ENCODE measurements around the gene MIPEP. TPM values are rescaled to one million over a fixed set of nuclear protein-coding genes. Genes with fewer than 3 reads are reported as not detected.
A peak's percentile ranks its signal among the peaks of the same experiment; 100 is the strongest.
"Not testable (repeated sequence)": the region's sequence is repeated elsewhere in the genome, so short reads cannot be mapped to it uniquely, and the experiment has no call there.

MIPEP gene
- total RNA-seq, 1 experiment from 2014 or later: 22.5 TPM

DNA sequence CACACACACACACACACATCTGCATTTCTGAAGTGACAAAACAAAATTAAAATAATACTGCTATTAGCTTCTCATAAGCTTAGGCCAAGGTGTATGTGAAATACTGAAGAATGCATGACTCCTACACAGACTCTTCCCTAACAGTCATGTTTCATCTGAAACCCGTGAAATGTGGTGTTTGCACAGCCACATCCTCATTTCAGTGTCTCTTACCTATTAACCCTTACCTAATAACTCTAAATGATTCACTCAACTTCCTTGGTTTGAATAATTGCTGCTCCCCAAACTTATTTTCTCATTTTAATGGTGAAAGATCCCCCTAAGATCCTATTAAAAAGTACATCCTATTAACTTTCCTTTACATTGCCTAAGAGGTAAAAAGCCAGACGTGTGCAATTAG is 117.6 kb downstream of the MIPEP start:
- Histone ChIP-seq H3K27me3 (ENCODE audit: control insufficient read depth, insufficient read depth, low read length) (no peaks in the 10 kb centered on the region), H3K4me3 (ENCODE audit: insufficient read depth, low read depth, low read length) (no peak overlapping the region), H3K36me3 (replicated peaks; ENCODE audit: control insufficient read depth, insufficient read depth, low read length) (no peaks in the 10 kb centered on the region)
- DNase-seq: no peak

DNA sequence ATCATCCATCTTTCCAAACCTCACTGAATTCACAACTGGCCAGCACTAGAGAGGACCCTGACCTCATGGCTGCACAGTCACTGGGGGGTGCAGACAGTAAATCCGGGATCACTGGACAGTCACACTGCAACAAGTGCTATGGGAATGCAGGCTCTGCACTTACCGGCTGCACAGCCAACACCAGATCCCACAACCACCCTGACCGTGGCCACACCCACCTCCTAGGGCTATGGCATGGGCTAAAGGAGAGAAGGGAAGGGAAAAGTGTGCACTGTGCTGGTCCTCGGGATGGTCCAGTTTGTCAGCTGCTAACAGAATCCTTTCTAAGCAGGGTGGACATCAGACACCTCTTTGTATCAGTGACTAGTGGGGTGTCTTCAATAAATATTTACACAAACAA is 118.2 kb downstream of the MIPEP start:
- no peaks in the 10 kb centered on the region for H3K27me3 ChIP-seq (ENCODE audit: control insufficient read depth, insufficient read depth, low read length)
- no peaks in the 10 kb centered on the region for H3K36me3 ChIP-seq (replicated peaks; ENCODE audit: control insufficient read depth, insufficient read depth, low read length)
- no peak overlapping the region for H3K4me3 ChIP-seq (ENCODE audit: insufficient read depth, low read depth, low read length)
- no peak for DNase-seq

DNA sequence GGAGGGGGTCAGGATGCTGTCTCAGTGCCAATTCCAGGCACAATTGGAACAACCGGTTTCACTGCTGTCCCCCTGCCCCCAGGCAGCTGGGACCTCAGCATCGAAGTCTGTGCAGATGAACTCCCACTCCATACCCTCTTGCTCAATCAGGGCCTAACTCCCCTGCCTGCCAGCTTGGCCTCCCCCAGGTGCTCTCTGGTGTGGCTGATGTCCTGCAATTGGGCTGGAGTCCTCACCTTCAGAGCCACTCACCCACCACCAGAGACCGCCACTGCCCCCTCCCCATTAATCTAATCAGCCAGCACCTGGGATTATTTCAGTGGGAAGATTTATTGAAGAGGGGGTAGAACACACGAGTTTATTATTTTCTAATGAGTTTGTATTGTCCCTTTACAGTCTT is 118.8 kb downstream of the MIPEP start:
- no peaks in the 10 kb centered on the region for H3K27me3 ChIP-seq (ENCODE audit: control insufficient read depth, insufficient read depth, low read length)
- DNase-seq: peak; percentile 47
- H3K4me3 ChIP-seq (ENCODE audit: insufficient read depth, low read depth, low read length): no peak overlapping the region
- no peaks in the 10 kb centered on the region for H3K36me3 ChIP-seq (replicated peaks; ENCODE audit: control insufficient read depth, insufficient read depth, low read length)

DNA sequence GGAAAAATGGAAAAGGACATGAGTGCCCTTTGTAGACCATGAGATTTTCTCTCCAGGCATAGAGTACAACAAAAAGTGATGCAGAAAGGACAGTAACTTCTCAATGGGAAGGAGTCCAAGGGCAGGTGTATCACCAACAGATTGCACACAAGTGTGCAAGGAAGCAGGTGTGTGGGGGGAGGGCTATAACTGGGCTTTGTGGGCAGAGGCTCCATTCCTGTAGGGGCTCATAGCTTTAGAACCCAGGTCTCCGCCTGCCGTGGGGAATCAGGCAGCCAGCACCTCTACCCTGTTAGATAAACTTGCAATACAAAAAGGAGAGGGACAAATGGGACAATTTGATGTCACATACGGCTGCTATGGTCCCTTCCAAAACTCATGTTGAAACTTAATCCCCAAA is 119.8 kb downstream of the MIPEP start:
- Histone ChIP-seq H3K27me3 (ENCODE audit: control insufficient read depth, insufficient read depth, low read length) (no peaks in the 10 kb centered on the region), H3K36me3 (replicated peaks; ENCODE audit: control insufficient read depth, insufficient read depth, low read length) (no peaks in the 10 kb centered on the region), H3K4me3 (ENCODE audit: insufficient read depth, low read depth, low read length) (no peak overlapping the region)
- DNase-seq: no peak

DNA sequence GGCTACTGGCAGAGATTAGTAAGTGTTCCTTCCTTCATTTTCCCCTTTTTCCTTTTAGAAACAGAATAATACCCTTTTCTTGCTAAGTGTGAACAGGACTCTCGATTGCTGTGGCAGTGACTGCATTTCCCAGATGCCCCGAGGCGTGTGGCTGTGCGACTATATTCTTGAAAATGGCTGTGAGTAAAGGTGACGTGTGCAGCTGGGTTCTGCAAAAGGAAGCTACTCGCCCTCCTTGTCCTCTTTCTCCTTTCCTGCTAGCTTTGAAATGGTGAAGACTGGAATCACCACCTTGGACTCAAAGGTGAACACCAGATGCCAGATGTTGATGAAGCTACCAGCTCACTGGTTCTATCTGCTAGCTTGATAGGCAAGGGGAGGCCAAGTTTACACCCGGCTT is 121.4 kb downstream of the MIPEP start:
- H3K4me3 ChIP-seq (ENCODE audit: insufficient read depth, low read depth, low read length): no peak overlapping the region
- H3K27me3 ChIP-seq (ENCODE audit: control insufficient read depth, insufficient read depth, low read length): no peaks in the 10 kb centered on the region
- H3K36me3 ChIP-seq (replicated peaks; ENCODE audit: control insufficient read depth, insufficient read depth, low read length): no peaks in the 10 kb centered on the region
- DNase-seq: no peak

DNA sequence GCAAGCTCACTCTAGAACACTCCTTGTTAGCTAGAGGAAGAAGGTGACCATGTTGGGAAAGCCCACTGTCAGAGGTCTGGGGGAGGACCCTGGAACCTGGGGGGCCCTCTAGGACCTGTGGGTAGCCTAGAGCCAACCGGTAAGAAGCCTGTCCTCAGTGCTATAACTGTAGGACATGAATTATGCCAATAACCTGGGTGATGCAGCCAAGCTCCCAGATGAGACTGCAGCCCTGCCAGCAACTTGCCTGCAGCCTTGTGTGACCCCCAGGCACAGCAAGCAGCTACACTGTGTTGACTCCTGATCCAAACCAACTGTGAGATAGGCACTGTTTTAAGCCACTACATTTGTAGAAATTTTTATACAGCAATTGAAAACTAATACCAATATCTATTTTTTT is 122.3 kb downstream of the MIPEP start:
- H3K36me3 ChIP-seq (replicated peaks; ENCODE audit: control insufficient read depth, insufficient read depth, low read length): no peaks in the 10 kb centered on the region
- no peaks in the 10 kb centered on the region for H3K27me3 ChIP-seq (ENCODE audit: control insufficient read depth, insufficient read depth, low read length)
- no peak overlapping the region for H3K4me3 ChIP-seq (ENCODE audit: insufficient read depth, low read depth, low read length)
- no peak for DNase-seq

DNA sequence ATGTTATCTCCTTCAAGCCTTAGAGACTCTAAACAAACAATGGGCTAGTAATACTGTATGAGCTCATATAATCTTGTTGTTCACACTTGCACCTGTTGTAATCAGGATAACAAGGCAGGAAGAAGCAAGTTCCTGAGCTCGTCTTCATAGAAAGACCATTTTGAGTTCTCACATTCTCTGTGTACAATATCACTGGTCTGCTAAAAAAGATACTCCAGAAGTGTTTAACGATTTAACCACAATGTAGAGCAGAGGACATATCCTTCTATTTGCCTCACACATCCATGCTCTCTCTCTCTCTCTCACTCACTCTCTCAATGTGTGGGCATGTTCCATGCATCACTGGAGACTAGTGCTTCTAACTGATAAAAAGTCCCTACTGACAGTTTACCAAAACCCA is 122.9 kb downstream of the MIPEP start:
- Histone ChIP-seq H3K36me3 (replicated peaks; ENCODE audit: control insufficient read depth, insufficient read depth, low read length) (no peaks in the 10 kb centered on the region), H3K4me3 (ENCODE audit: insufficient read depth, low read depth, low read length) (no peak overlapping the region), H3K27me3 (ENCODE audit: control insufficient read depth, insufficient read depth, low read length) (no peaks in the 10 kb centered on the region)
- no peak for DNase-seq

DNA sequence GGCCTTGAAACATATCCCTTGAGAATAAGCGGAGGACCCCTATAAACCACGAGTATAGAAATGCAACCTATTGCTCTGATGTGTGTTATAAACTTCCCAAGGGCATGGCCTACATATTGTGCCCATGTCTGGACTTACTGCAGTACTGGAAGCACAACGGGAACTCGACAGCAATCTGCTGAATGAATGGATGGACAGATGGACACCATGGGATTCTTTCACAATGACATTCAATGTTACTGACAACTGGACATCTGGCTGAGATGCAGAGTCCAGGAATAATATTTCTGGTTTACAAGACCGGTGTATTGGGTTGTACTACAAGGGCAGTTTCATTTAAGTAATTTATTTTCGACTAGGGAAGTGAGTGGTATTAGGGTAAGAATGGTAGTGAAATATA is 123.7 kb downstream of the MIPEP start:
- Histone ChIP-seq H3K4me3 (ENCODE audit: insufficient read depth, low read depth, low read length) (no peak overlapping the region), H3K36me3 (replicated peaks; ENCODE audit: control insufficient read depth, insufficient read depth, low read length) (no peaks in the 10 kb centered on the region), H3K27me3 (ENCODE audit: control insufficient read depth, insufficient read depth, low read length) (no peaks in the 10 kb centered on the region)
- DNase-seq: no peak

DNA sequence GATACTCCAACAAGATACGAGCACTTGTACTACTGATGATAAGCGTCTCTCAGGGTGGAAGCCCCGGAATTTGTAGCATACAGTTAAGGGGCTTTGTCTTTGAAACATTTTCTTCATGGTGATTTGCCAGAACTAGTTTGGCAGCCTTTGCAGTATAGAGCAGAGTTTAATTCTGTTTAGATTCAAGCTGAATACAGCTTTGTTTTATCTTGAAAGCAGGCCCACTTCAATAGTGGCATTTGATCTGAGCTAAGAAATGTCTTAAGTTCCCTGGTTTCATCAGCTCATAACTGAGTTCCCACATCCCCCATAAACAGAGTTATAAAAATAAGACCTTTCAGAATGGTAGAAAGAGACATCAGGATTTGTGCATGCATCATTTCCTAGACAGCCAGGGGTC is 125.9 kb downstream of the MIPEP start:
- H3K27me3 ChIP-seq (ENCODE audit: control insufficient read depth, insufficient read depth, low read length): no peaks in the 10 kb centered on the region
- no peak for DNase-seq
- no peak overlapping the region for H3K4me3 ChIP-seq (ENCODE audit: insufficient read depth, low read depth, low read length)
- H3K36me3 ChIP-seq (replicated peaks; ENCODE audit: control insufficient read depth, insufficient read depth, low read length): no peaks in the 10 kb centered on the region

DNA sequence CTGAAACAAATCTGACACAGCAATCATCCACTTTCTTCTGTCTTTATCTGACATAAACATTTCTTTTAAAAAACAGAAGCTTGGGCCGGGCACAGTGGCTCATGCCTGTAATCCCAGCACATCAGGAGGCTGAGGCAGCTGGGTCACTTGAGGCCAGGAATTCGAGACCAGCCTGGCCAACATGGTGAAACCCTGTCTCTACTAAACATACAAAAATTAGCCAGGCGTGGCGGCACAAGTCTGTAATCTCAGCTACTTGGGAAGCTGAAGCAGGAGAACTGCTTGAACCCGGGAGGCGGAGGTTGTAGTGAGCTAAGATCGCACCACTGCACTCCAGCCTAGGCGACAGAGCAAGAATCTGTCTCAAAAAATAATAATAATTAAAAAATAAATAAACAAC is 127.4 kb downstream of the MIPEP start:
- not testable (repeated sequence) for H3K4me3 ChIP-seq (ENCODE audit: insufficient read depth, low read depth, low read length); DNase-seq; H3K27me3 ChIP-seq (ENCODE audit: control insufficient read depth, insufficient read depth, low read length); H3K36me3 ChIP-seq (replicated peaks; ENCODE audit: control insufficient read depth, insufficient read depth, low read length)

DNA sequence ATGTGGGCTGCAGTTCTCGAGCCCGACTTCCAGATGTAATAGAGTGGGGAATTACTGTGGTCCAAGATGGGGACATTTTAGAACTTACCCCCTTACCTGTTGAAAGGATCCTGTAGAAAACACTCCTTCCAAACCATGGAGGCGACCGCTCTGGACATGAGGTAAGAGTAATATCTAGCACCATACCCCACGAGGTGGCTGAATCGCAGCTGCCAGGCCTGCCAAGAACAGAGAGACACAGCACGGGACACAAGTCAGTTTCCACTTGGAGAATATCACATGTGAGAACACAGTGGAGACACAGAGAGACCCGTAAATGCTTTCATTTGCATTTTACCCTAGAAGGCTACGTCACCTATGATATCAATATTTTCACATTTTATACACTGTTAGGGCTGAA is 129.2 kb downstream of the MIPEP start:
- DNase-seq: no peak
- H3K36me3 ChIP-seq (replicated peaks; ENCODE audit: control insufficient read depth, insufficient read depth, low read length): no peaks in the 10 kb centered on the region
- no peak overlapping the region for H3K4me3 ChIP-seq (ENCODE audit: insufficient read depth, low read depth, low read length)
- H3K27me3 ChIP-seq (ENCODE audit: control insufficient read depth, insufficient read depth, low read length): no peaks in the 10 kb centered on the region

DNA sequence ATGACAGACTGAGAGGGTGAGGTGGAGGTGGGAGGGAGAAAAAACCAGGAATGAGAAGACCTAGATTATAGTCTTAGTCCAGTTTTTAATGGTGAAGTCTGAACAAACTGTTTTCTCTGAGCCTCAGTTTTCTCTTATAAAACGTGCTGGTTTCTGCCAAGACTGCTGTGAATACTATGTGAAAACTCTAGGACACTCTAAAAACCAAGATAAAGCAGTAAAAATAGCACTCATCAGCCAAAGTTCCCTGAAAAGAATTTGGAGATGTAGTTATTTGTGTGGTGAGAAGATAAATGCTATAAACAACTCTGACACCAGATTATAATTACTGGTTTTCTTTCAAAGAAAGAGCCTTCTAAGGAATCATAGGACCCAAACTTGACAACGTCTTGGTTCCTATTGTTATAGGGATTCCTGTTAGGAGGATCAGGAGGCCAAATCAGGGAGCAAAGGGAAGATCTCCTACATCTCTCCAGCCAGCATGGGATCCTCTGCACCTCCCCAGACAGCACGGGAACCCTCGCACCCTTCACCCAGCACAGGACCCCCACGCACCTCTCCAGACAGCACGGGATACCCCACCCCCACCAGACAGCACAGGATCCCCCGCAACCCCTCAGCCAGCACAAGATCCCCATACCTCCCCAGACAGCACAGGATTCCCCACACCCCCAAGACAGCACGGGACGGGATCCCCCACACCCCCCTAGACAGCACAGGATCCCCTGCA is 130.2 kb downstream of the MIPEP start:
- H3K36me3 ChIP-seq (replicated peaks; ENCODE audit: control insufficient read depth, insufficient read depth, low read length): no peaks in the 10 kb centered on the region
- no peak overlapping the region for H3K4me3 ChIP-seq (ENCODE audit: insufficient read depth, low read depth, low read length)
- no peak for DNase-seq
- H3K27me3 ChIP-seq (ENCODE audit: control insufficient read depth, insufficient read depth, low read length): no peaks in the 10 kb centered on the region

DNA sequence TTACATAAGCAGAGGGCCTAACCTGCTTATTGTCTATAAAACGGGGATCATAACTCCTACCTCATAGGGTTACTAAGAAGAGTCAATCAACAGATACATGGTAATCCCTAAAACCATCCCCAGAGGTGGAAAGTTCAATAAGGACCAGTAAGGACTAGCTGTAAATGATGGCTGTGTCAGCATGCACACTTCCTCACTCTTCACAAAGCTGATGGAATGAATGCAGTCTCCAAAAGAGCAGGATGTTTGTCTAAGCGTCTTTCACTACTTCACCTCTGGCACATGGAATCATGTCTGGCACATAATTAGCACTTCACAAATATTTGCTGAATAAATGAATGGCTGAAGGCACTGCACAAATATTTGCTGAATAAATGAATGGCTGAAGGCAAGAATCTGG is 134.2 kb downstream of the MIPEP start:
- Histone ChIP-seq H3K36me3 (replicated peaks; ENCODE audit: control insufficient read depth, insufficient read depth, low read length) (no peaks in the 10 kb centered on the region), H3K27me3 (ENCODE audit: control insufficient read depth, insufficient read depth, low read length) (no peaks in the 10 kb centered on the region), H3K4me3 (ENCODE audit: insufficient read depth, low read depth, low read length) (no peak overlapping the region)
- no peak for DNase-seq

DNA sequence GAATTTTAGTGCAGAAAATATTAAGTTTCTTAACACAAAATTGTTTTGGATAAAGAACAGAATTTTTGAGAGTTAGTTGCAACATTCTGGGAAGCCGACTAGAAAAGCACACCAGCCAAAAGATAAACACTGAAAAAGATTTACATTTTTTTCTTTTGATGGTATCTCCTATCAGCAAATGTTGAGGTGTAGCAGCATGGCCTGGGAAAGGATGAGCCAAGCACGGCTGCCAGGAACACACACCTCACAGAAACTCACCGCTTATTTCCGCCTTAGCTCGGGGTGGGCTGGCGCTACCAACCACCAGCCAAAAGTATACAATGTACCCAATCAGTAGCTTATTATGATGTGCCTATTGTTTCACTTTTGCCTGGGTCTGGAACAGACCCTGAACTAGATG is 134.7 kb downstream of the MIPEP start:
- Histone ChIP-seq H3K36me3 (replicated peaks; ENCODE audit: control insufficient read depth, insufficient read depth, low read length) (no peaks in the 10 kb centered on the region), H3K27me3 (ENCODE audit: control insufficient read depth, insufficient read depth, low read length) (no peaks in the 10 kb centered on the region), H3K4me3 (ENCODE audit: insufficient read depth, low read depth, low read length) (no peak overlapping the region)
- no peak for DNase-seq

DNA sequence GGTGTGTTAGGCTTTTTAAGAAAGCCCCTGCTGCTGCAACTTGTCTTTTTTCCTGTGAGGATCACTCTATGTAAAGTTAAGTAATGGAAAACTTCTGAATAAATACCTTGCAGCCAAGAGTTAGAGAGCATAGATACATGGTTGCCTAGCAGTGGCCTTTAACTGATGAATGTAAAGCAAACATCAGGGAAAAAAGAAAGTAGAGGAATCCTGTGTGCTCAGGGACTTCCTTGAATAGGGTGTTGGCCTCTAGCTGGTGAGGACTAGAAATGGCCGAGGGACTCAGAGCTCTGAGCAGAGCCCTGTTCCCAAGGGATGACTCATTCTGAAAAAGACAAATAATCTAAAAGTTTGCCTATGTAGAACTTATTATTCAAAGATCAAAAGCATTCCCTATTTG is 135.7 kb downstream of the MIPEP start:
- H3K36me3 ChIP-seq (replicated peaks; ENCODE audit: control insufficient read depth, insufficient read depth, low read length): no peaks in the 10 kb centered on the region
- H3K4me3 ChIP-seq (ENCODE audit: insufficient read depth, low read depth, low read length): no peak overlapping the region
- no peaks in the 10 kb centered on the region for H3K27me3 ChIP-seq (ENCODE audit: control insufficient read depth, insufficient read depth, low read length)
- DNase-seq: no peak

Data from H7 (cell line).